ENCODE measurements around the gene MTX1. TPM values are rescaled to one million over a fixed set of nuclear protein-coding genes. Genes with fewer than 3 reads are reported as not detected.

Gene MTX1
- total RNA-seq, 2 donors from 2014 or later: 47.3 to 63.2 TPM

DNA sequence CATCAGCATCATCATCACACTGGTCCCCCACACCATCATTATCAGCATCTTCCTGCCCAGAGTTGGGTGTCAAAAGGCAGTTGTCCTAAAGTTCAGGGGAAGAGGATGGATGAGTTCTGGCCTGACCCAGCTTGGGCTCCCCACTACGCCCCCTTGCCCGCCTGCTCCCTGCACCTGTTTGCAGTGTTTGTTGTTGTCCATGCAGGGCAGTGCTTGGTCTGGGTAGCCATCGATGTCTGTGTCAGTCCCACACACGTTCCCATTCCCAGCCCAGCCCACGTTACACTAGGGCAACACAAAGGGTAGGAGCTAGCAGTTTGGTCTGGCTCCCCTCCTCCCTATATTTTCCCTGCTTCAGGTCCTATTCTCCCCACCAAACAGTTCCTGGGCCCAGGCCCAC is 7.6 kb upstream of the MTX1 start:
- Mint-ChIP-seq H3K9me3 (no peaks in the 10 kb centered on the region), H3K4me3 (no peak overlapping the region), H3K36me3 (ENCODE audit: low read depth) (peaks cover 65% of the 10 kb centered on the region), H3K4me1 (no peaks in the 10 kb centered on the region), H3K27me3 (ENCODE audit: insufficient read depth) (peaks cover 1% of the 10 kb centered on the region), H3K27ac (no peak overlapping the region)
- peaks cover 16% of the 10 kb centered on the region for H3K36me3 ChIP-seq (ENCODE audit: control insufficient read depth, insufficient read depth, low read length)
- TF ChIP-seq, protein P1, sequence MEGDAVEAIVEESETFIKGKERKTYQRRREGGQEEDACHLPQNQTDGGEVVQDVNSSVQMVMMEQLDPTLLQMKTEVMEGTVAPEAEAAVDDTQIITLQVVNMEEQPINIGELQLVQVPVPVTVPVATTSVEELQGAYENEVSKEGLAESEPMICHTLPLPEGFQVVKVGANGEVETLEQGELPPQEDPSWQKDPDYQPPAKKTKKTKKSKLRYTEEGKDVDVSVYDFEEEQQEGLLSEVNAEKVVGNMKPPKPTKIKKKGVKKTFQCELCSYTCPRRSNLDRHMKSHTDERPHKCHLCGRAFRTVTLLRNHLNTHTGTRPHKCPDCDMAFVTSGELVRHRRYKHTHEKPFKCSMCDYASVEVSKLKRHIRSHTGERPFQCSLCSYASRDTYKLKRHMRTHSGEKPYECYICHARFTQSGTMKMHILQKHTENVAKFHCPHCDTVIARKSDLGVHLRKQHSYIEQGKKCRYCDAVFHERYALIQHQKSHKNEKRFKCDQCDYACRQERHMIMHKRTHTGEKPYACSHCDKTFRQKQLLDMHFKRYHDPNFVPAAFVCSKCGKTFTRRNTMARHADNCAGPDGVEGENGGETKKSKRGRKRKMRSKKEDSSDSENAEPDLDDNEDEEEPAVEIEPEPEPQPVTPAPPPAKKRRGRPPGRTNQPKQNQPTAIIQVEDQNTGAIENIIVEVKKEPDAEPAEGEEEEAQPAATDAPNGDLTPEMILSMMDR (conservative IDR thresholded peaks at IDR 0.05): no peak
- WGBS, 2 experiments (ENCODE audit: insufficient coverage in 1 of 2, insufficient read length in 1 of 2): 92 to 95% methylated on average over 2 to 5 of the region's 5 CpGs
- H3K27me3 ChIP-seq (ENCODE audit: control insufficient read depth, insufficient read depth, low read length, poor library complexity, severe bottlenecking): no peaks in the 10 kb centered on the region
- no peak overlapping the region for H3K9ac ChIP-seq (ENCODE audit: extremely low read depth, low read length, poor library complexity, severe bottlenecking)
- H3K4me3 ChIP-seq (ENCODE audit: low read length): no peak overlapping the region
- no peaks in the 10 kb centered on the region for H3K9me3 ChIP-seq (ENCODE audit: control insufficient read depth, low read length)
- DNase-seq: no peak
- peak overlapping the region; percentile 41 for H3K27ac ChIP-seq (ENCODE audit: low read depth, low read length)
- no peaks in the 10 kb centered on the region for H3K4me1 ChIP-seq (ENCODE audit: control insufficient read depth, insufficient read depth, low read length)

DNA sequence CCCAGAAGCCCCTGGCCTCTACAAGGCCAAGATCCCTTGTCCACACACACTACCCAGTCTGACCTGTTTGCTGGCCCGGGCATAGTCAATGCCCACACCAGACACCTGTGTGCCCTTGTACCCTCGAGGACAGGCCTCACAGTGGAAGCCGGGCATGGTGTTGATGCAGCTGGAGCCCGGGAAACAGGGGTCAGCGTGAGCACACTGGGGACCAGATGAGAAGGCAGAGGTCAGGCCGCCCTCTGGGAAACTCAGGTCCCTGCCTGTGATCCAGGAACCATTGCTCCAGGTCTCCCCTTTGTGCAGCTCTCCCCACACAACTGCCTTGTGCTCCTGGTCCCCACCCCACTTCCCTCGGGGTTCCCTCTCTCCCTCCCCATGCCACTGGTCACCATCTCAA is 6.3 kb upstream of the MTX1 start:
- H3K4me1 ChIP-seq (ENCODE audit: control insufficient read depth, insufficient read depth, low read length): no peaks in the 10 kb centered on the region
- H3K4me3 ChIP-seq (ENCODE audit: low read length): no peak overlapping the region
- H3K27me3 ChIP-seq (ENCODE audit: control insufficient read depth, insufficient read depth, low read length, poor library complexity, severe bottlenecking): no peaks in the 10 kb centered on the region
- Mint-ChIP-seq H3K36me3 (ENCODE audit: low read depth) (peaks cover 56% of the 10 kb centered on the region), H3K27me3 (ENCODE audit: insufficient read depth) (peaks cover 1% of the 10 kb centered on the region), H3K4me1 (peaks cover 5% of the 10 kb centered on the region), H3K27ac (no peak overlapping the region), H3K4me3 (no peak overlapping the region), H3K9me3 (no peaks in the 10 kb centered on the region)
- TF ChIP-seq, protein P1 (conservative IDR thresholded peaks at IDR 0.05): no peak
- peaks cover 13% of the 10 kb centered on the region for H3K36me3 ChIP-seq (ENCODE audit: control insufficient read depth, insufficient read depth, low read length)
- no peaks in the 10 kb centered on the region for H3K9me3 ChIP-seq (ENCODE audit: control insufficient read depth, low read length)
- no peak for DNase-seq
- 93 to 100% methylated on average over 3 to 7 of the region's 7 CpGs for WGBS, 2 experiments (ENCODE audit: insufficient coverage in 1 of 2, insufficient read length in 1 of 2)
- H3K27ac ChIP-seq (ENCODE audit: low read depth, low read length): peak overlapping the region; percentile 6
- no peak overlapping the region for H3K9ac ChIP-seq (ENCODE audit: extremely low read depth, low read length, poor library complexity, severe bottlenecking)

DNA sequence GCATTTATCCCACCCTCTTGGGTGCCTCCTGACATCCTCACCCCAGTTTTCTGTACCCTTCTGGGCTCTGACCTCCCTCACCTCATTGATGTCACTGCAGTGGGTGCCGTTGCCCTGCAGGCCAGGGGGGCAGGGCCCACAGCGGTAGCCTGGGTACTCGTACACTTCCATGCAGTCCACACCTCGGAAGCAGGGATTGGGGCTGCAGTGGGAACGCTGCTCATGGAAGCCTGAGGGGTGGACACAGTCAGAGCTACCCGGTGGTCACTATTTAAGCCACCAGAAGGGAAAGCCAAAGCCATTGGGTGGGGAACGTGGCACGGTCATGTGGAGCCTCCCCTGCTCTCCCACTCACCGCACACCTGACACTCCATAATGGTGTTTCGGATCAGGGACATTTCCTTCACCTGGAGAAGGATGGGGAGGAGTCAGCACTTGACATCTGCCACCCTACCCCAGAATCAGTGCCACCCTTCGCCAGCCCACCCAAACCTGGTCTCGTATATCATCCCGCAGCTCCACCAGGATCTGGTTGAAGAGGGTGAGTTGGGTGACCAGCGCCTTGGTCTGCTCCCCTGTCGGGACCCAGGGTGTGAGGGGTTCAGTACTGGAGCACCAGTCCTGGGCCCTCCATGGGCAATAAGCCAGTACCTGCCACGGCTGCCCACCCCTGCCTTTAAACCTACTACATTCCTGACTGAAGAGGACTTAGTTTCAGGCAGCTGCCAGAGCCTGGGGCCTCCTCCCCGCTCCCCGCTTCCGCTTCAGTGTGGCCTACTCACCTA is 5.6 kb upstream of the MTX1 start:
- TF ChIP-seq, protein P1 (conservative IDR thresholded peaks at IDR 0.05): no peak
- no peak overlapping the region for H3K27ac Mint-ChIP-seq
- Histone ChIP-seq H3K4me3 (ENCODE audit: low read length) (no peak overlapping the region), H3K27me3 (ENCODE audit: control insufficient read depth, insufficient read depth, low read length, poor library complexity, severe bottlenecking) (no peaks in the 10 kb centered on the region), H3K9me3 (ENCODE audit: control insufficient read depth, low read length) (no peaks in the 10 kb centered on the region), H3K36me3 (ENCODE audit: control insufficient read depth, insufficient read depth, low read length) (peaks cover 7% of the 10 kb centered on the region), H3K27ac (ENCODE audit: low read depth, low read length) (no peak overlapping the region), H3K4me1 (ENCODE audit: control insufficient read depth, insufficient read depth, low read length) (peaks cover under 1% of the 10 kb centered on the region), H3K9ac (ENCODE audit: extremely low read depth, low read length, poor library complexity, severe bottlenecking) (no peak overlapping the region)
- H3K4me3 Mint-ChIP-seq: no peak overlapping the region
- peaks cover 50% of the 10 kb centered on the region for H3K36me3 Mint-ChIP-seq (ENCODE audit: low read depth)
- 93 to 99% methylated on average over 15 to 19 of the region's 19 CpGs for WGBS, 2 experiments (ENCODE audit: insufficient coverage in 1 of 2, insufficient read length in 1 of 2)
- no peak for DNase-seq
- H3K27me3 Mint-ChIP-seq (ENCODE audit: insufficient read depth): peaks cover 1% of the 10 kb centered on the region
- no peaks in the 10 kb centered on the region for H3K9me3 Mint-ChIP-seq
- H3K4me1 Mint-ChIP-seq: peaks cover 11% of the 10 kb centered on the region

All from endodermal cell (in vitro differentiated cells).